Vagina (tissue), 2 donors: ENCODE measurements around the gene TTC9C.
A peak's percentile ranks its signal among the peaks of the same experiment; 100 is the strongest.

ENCODE experiments used
- CTCF ChIP-seq, 3 experiments: fragments of 450-650 bp in 2 of 3; fragments of 200-600 bp in 1 of 3; sonication (generic) in 1 of 3; IDR thresholded peaks; one replicate each; pipeline ENCODE4 v1.5.1; 2017 to 2019; ENCODE audit warnings: antibody characterized with exemption in 3 of 3, mild to moderate bottlenecking in 2 of 3, moderate library complexity in 2 of 3
- POLR2A ChIP-seq, 2 donors: fragments of 450-650 bp; IDR thresholded peaks; one replicate each; pipeline ENCODE4 v1.6.1; 2017; ENCODE audit warnings: antibody characterized with exemption in 2 of 2, mild to moderate bottlenecking in 2 of 2, moderate library complexity in 2 of 2

GRCh38 chr11:62787005-62787759 is 58.9 kb downstream of the TTC9C start, which contains the start of gene TMEM179B:
- TF ChIP-seq CTCF (IDR thresholded peaks at IDR 0.05) (peak; percentile 13 to 44 (median 44)), POLR2A (IDR thresholded peaks at IDR 0.05) (peak in 1 of 2 donors; percentile 63)
